HepG2 (cell line): ENCODE measurements around the gene HBEGF. TPM values are rescaled to one million over a fixed set of nuclear protein-coding genes. Genes with fewer than 3 reads are reported as not detected.

ENCODE experiments used
- CBX1 ChIP-seq: IDR thresholded peaks from one replicate; pipeline ENCODE4 v1.6.1; 2016; ENCODE audit warnings: antibody characterized with exemption, low read depth
- GABPB1 ChIP-seq: IDR thresholded peaks from 2 replicates; pipeline ENCODE4 v1.6.1; 2016; ENCODE audit warnings: mild to moderate bottlenecking, missing genetic modification reagents, moderate library complexity, missing compliant biosample characterization
- HNF4A ChIP-seq: sonication (generic); formaldehyde crosslinking; IDR thresholded peaks from 2 replicates; pipeline ENCODE4 v1.4.0; 2020; ENCODE audit warnings: missing genetic modification reagents
- HNRNPH1 ChIP-seq: fragments of 200-400 bp; formaldehyde crosslinking; optimal IDR thresholded peaks from 2 replicates; pipeline ENCODE3; 2017; ENCODE audit warnings: mild to moderate bottlenecking, low read depth, low read length
- IRF2 ChIP-seq: IDR thresholded peaks from 2 replicates; pipeline ENCODE4 v1.6.1; 2018; ENCODE audit warnings: missing genetic modification reagents, missing compliant biosample characterization
- LRRFIP1 ChIP-seq: sonication (generic); formaldehyde crosslinking; conservative IDR thresholded peaks from 2 replicates; pipeline ENCODE4 v1.4.0; 2020; ENCODE audit warnings: missing genetic modification reagents
- MAF1 ChIP-seq: sonication (generic); formaldehyde crosslinking; IDR thresholded peaks from 2 replicates; pipeline ENCODE4 v1.5.0; 2020; ENCODE audit warnings: missing genetic modification reagents, borderline replicate concordance
- MED1 ChIP-seq: sonication (generic); formaldehyde crosslinking; IDR thresholded peaks from 2 replicates; pipeline ENCODE4 v1.4.0; 2020; ENCODE audit warnings: missing genetic modification reagents
- MEIS2 ChIP-seq: sonication (generic); formaldehyde crosslinking; IDR thresholded peaks from 2 replicates; pipeline ENCODE4 v1.9.0; 2021; ENCODE audit warnings: mild to moderate bottlenecking, missing genetic modification reagents
- MXI1 ChIP-seq: IDR thresholded peaks from 3 replicates; pipeline ENCODE4 v1.6.1; 2012; ENCODE audit warnings: low read depth, low read length, inconsistent platforms, borderline replicate concordance
- NCOA1 ChIP-seq: sonication (generic); formaldehyde crosslinking; IDR thresholded peaks from 2 replicates; pipeline ENCODE4 v1.9.0; 2021; ENCODE audit warnings: missing genetic modification reagents
- NFKB2 ChIP-seq: sonication (generic); formaldehyde crosslinking; IDR thresholded peaks from 2 replicates; pipeline ENCODE4 v1.4.0; 2020; ENCODE audit warnings: missing genetic modification reagents, borderline replicate concordance
- NRL ChIP-seq: sonication (generic); formaldehyde crosslinking; IDR thresholded peaks from 2 replicates; pipeline ENCODE4 v1.5.0; 2020; ENCODE audit warnings: missing genetic modification reagents, mild to moderate bottlenecking, moderate library complexity, borderline replicate concordance
- SMAD1 ChIP-seq: sonication (generic); formaldehyde crosslinking; IDR thresholded peaks from 2 replicates; pipeline ENCODE4 v1.4.0; 2020; ENCODE audit warnings: missing genetic modification reagents, low read depth, mild to moderate bottlenecking, borderline replicate concordance
- SMAD3 ChIP-seq: sonication (generic); formaldehyde crosslinking; IDR thresholded peaks from 2 replicates; pipeline ENCODE4 v1.4.0; 2020; ENCODE audit warnings: missing genetic modification reagents
- ZNF234 ChIP-seq: sonication (generic); formaldehyde crosslinking; conservative IDR thresholded peaks from 2 replicates; pipeline ENCODE4 v1.5.1; 2020; ENCODE audit warnings: mild to moderate bottlenecking, missing genetic modification reagents
- ZNF317 ChIP-seq: sonication (generic); formaldehyde crosslinking; IDR thresholded peaks from 2 replicates; pipeline ENCODE4 v1.5.0; 2020; ENCODE audit warnings: mild to moderate bottlenecking, missing genetic modification reagents
- ZNF556 ChIP-seq: sonication (generic); formaldehyde crosslinking; IDR thresholded peaks from 2 replicates; pipeline ENCODE4 v1.4.0; 2020; ENCODE audit warnings: mild to moderate bottlenecking, missing genetic modification reagents, borderline replicate concordance
- ZNF746 ChIP-seq: sonication (generic); formaldehyde crosslinking; IDR thresholded peaks from 2 replicates; pipeline ENCODE4 v1.8.0; 2022; ENCODE audit warnings: mild to moderate bottlenecking, missing genetic modification reagents
- ZNF761 ChIP-seq: sonication (generic); formaldehyde crosslinking; conservative IDR thresholded peaks from 2 replicates; pipeline ENCODE4 v1.4.0; 2020; ENCODE audit warnings: mild to moderate bottlenecking, missing genetic modification reagents
- ZNF768 ChIP-seq: sonication (generic); formaldehyde crosslinking; IDR thresholded peaks from 2 replicates; pipeline ENCODE4 v1.4.0; 2020; ENCODE audit warnings: missing genetic modification reagents
- polyA plus RNA-seq, 8 experiments: library from polyadenylated mRNA; depleted of rRNA in 3 of 8; stranded (reverse) in 7 of 8; unstranded in 1 of 8; fragments of >200 nt; fragmentation: Illumina TruSeq in 4 of 8; extraction: Trizol in 4 of 8; gene quantifications; 2 replicates each; pipeline versions ENCODE4 v1.2.1 to v1.2.3, GENCODE V29; 2011 to 2016; ENCODE audit warnings: low read depth in 4 of 8, missing spikeins in 1 of 8, mixed read lengths in 1 of 8; ENCODE audit not compliant: insufficient read depth in 1 of 8
- total RNA-seq, 5 experiments: library from RNA; depleted of rRNA; stranded (reverse); fragments of >200 nt; fragmentation: Illumina TruSeq; extraction: Trizol; gene quantifications; 2 replicates each; pipeline ENCODE4 v1.2.3, GENCODE V29; 2016; ENCODE audit warnings: low read depth in 1 of 5
- TF ChIP-seq, protein P1 (sequence below): sonication (generic); formaldehyde crosslinking; IDR thresholded peaks from 2 replicates; pipeline ENCODE4 v1.5.1; 2020; ENCODE audit warnings: mild to moderate bottlenecking, missing genetic modification reagents, moderate library complexity
- TF ChIP-seq, protein P2 (sequence below): sonication (generic); formaldehyde crosslinking; IDR thresholded peaks from 2 replicates; pipeline ENCODE4 v1.8.1; 2023; ENCODE audit warnings: mild to moderate bottlenecking, missing genetic modification reagents

HBEGF gene
- total and polyA plus RNA-seq, 2 of the 13 experiments (the other 11 are each of a cell fraction or from before 2014, with no cell fraction given), result 1.7 to 5.0 TPM

GRCh38 chr5:140362875-140363630 is 16.6 kb upstream of the HBEGF start (continued):
- no peak for TF ChIP-seq HNRNPH1
- TF ChIP-seq, protein P1, sequence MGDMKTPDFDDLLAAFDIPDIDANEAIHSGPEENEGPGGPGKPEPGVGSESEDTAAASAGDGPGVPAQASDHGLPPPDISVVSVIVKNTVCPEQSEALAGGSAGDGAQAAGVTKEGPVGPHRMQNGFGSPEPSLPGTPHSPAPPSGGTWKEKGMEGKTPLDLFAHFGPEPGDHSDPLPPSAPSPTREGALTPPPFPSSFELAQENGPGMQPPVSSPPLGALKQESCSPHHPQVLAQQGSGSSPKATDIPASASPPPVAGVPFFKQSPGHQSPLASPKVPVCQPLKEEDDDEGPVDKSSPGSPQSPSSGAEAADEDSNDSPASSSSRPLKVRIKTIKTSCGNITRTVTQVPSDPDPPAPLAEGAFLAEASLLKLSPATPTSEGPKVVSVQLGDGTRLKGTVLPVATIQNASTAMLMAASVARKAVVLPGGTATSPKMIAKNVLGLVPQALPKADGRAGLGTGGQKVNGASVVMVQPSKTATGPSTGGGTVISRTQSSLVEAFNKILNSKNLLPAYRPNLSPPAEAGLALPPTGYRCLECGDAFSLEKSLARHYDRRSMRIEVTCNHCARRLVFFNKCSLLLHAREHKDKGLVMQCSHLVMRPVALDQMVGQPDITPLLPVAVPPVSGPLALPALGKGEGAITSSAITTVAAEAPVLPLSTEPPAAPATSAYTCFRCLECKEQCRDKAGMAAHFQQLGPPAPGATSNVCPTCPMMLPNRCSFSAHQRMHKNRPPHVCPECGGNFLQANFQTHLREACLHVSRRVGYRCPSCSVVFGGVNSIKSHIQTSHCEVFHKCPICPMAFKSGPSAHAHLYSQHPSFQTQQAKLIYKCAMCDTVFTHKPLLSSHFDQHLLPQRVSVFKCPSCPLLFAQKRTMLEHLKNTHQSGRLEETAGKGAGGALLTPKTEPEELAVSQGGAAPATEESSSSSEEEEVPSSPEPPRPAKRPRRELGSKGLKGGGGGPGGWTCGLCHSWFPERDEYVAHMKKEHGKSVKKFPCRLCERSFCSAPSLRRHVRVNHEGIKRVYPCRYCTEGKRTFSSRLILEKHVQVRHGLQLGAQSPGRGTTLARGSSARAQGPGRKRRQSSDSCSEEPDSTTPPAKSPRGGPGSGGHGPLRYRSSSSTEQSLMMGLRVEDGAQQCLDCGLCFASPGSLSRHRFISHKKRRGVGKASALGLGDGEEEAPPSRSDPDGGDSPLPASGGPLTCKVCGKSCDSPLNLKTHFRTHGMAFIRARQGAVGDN (CRISPR knock-in tag), result peak; percentile 81
- TF ChIP-seq SMAD3 (CRISPR knock-in tag), result peak; percentile 32; the same call in 1 of the 2 replicates
- TF ChIP-seq SMAD1, result 0 out of 2 replicates have a peak, but pooled peaks have one; percentile 59
- TF ChIP-seq LRRFIP1 (CRISPR knock-in tag), result no peak
- TF ChIP-seq GABPB1 (CRISPR knock-in tag), result peak; percentile 64; the same call in 1 of the 2 replicates
- TF ChIP-seq ZNF768 (CRISPR knock-in tag), result peak; percentile 33; the same call in 1 of the 2 replicates
- peak; percentile 70; the same call in 1 of the 2 replicates for TF ChIP-seq IRF2 (CRISPR knock-in tag)
- no peak for TF ChIP-seq MEIS2 (CRISPR knock-in tag)
- TF ChIP-seq HNF4A (CRISPR knock-in tag), result peak; percentile 40
- 0 out of 2 replicates have a peak, but pooled peaks have one; percentile 41 for TF ChIP-seq ZNF746
- TF ChIP-seq ZNF234, result no peak
- TF ChIP-seq MED1 (CRISPR knock-in tag), result peak; percentile 42; the same call in 1 of the 2 replicates
- TF ChIP-seq MXI1, result peak; percentile 48; the same call in 1 of the 3 replicates
- TF ChIP-seq ZNF556 (CRISPR knock-in tag), result peak; percentile 79; the same call in 1 of the 2 replicates
- peak; percentile 31 for TF ChIP-seq CBX1
- 0 out of 2 replicates have a peak, but pooled peaks have one; percentile 36 for TF ChIP-seq NRL
- TF ChIP-seq ZNF761, result peak; percentile 76; the same call in 1 of the 2 replicates
- no peak for TF ChIP-seq MAF1
- TF ChIP-seq, protein P2, sequence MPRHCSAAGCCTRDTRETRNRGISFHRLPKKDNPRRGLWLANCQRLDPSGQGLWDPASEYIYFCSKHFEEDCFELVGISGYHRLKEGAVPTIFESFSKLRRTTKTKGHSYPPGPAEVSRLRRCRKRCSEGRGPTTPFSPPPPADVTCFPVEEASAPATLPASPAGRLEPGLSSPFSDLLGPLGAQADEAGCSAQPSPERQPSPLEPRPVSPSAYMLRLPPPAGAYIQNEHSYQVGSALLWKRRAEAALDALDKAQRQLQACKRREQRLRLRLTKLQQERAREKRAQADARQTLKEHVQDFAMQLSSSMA (CRISPR knock-in tag), result no peak
- no peak for TF ChIP-seq NCOA1
- 0 out of 2 replicates have a peak, but pooled peaks have one; percentile 32 for TF ChIP-seq ZNF317
- TF ChIP-seq NFKB2 (CRISPR knock-in tag), result peak; percentile 58; the same call in 1 of the 2 replicates
